HS-27A (cell line): ENCODE measurements around the gene ADGRB2.
A peak's percentile ranks its signal among the peaks of the same experiment; 100 is the strongest.

ENCODE experiments used
- DNase-seq: peaks from one replicate; pipeline ENCODE4 v3.0.0-alpha.2; 2012; ENCODE audit warnings: low read depth, missing footprints

The ADGRB2 gene

GRCh38 chr1:31795801-31796621 is 31.9 kb upstream of the ADGRB2 start:
- DNase-seq, result peak; percentile 57

GRCh38 chr1:31795096-31795675 is 31.0 kb upstream of the ADGRB2 start:
- DNase-seq, result no peak

- no peak for DNase-seq
Measured at GRCh38 chr1:31793586-31794285, 29.6 kb upstream of the ADGRB2 start.

GRCh38 chr1:31793086-31793485 is 28.9 kb upstream of the ADGRB2 start:
- DNase-seq, result no peak

GRCh38 chr1:31792541-31792940 is 28.4 kb upstream of the ADGRB2 start:
- no peak for DNase-seq

- no peak for DNase-seq
Measured at GRCh38 chr1:31792116-31792515, 28.0 kb upstream of the ADGRB2 start.

- DNase-seq, result no peak
Measured at GRCh38 chr1:31791131-31791858, 27.2 kb upstream of the ADGRB2 start.

- no peak for DNase-seq
Measured at GRCh38 chr1:31790641-31791091, 26.5 kb upstream of the ADGRB2 start.

GRCh38 chr1:31790140-31790539 is 26.0 kb upstream of the ADGRB2 start:
- no peak for DNase-seq

- DNase-seq, result peak; percentile 63
Measured at GRCh38 chr1:31789259-31790065, 25.3 kb upstream of the ADGRB2 start.

GRCh38 chr1:31788825-31789256 is 24.7 kb upstream of the ADGRB2 start:
- DNase-seq, result peak; percentile 49

- peak; percentile 87 for DNase-seq
Measured at GRCh38 chr1:31788138-31788824, 24.1 kb upstream of the ADGRB2 start.

- DNase-seq, result no peak
Measured at GRCh38 chr1:31787786-31788137, 23.6 kb upstream of the ADGRB2 start.

GRCh38 chr1:31787261-31787660 is 23.1 kb upstream of the ADGRB2 start:
- DNase-seq, result no peak

GRCh38 chr1:31786366-31787060 is 22.4 kb upstream of the ADGRB2 start:
- no peak for DNase-seq

- DNase-seq, result no peak
Measured at GRCh38 chr1:31785947-31786290, 21.8 kb upstream of the ADGRB2 start.

GRCh38 chr1:31785020-31785946 is 21.1 kb upstream of the ADGRB2 start:
- no peak for DNase-seq

- no peak for DNase-seq
Measured at GRCh38 chr1:31784356-31785019, 20.3 kb upstream of the ADGRB2 start.

GRCh38 chr1:31783846-31784245 is 19.7 kb upstream of the ADGRB2 start:
- DNase-seq, result no peak
